IMR-90 (cell line): Measurements from ENCODE around the gene ABCA3. TPM values are rescaled to one million over a fixed set of nuclear protein-coding genes. Genes with fewer than 3 reads are reported as not detected.

ENCODE experiments used
- ATAC-seq: fragments of 200-7000 bp; cut with Tn5 transposase; 2 replicates; pipeline ENCODE4 v1.9.1; 2020; ENCODE audit warnings: low read depth, mild to moderate bottlenecking, moderate library complexity
- Bru-seq: library from RNA; stranded (reverse); fragments of 400-500 nt; gene quantifications from one replicate; lab custom pipeline; 2021; lab: Mats Ljungman, UMichigan
- BruChase-seq, 2 experiments: library from RNA; stranded (reverse); fragments of 400-500 nt; gene quantifications; one replicate each; lab custom pipeline; 2021; lab: Mats Ljungman, UMichigan
- BruUV-seq: library from RNA; stranded (reverse); fragments of 400-500 nt; replicated peaks from 2 replicates; lab custom pipeline; 2021; lab: Mats Ljungman, UMichigan
- CTCF ChIA-PET: fragments of 300-600 bp; formaldehyde crosslinking; extraction: SDS; loops from one replicate; lab custom pipeline; 2021; ENCODE audit warnings: antibody characterized with exemption; lab: Yijun Ruan, JAX
- POLR2A ChIA-PET: fragments of 300-600 bp; sonication (Branson Sonifier 250); formaldehyde crosslinking; loops from one replicate; lab custom pipeline; 2022; ENCODE audit warnings: antibody characterized with exemption; ENCODE audit not compliant: unreplicated experiment; lab: Charles Lee
- DNase-seq: peaks from one replicate; pipeline ENCODE4 v3.0.0; 2013
- H2AFZ ChIP-seq: replicated peaks from 2 replicates; pipeline ENCODE3; 2013; ENCODE audit warnings: low read length, mild to moderate bottlenecking; ENCODE audit not compliant: poor library complexity
- H2AK5ac ChIP-seq: 2 replicates; pipeline ENCODE4 v1.6.1; 2013; ENCODE audit warnings: low read depth, low read length, inconsistent platforms
- H2AK9ac ChIP-seq: replicated peaks from 2 replicates; pipeline ENCODE3; 2013; ENCODE audit warnings: mild to moderate bottlenecking, low read depth, low read length, moderate library complexity; ENCODE audit not compliant: poor library complexity
- H2BK120ac ChIP-seq: 2 replicates; pipeline ENCODE4 v1.6.1; 2013; ENCODE audit warnings: low read depth, low read length, inconsistent platforms
- H2BK15ac ChIP-seq: 3 replicates; pipeline ENCODE4 v1.6.1; 2013; ENCODE audit warnings: low read depth, low read length, inconsistent platforms
- H2BK20ac ChIP-seq: 2 replicates; pipeline ENCODE4 v1.6.1; 2013; ENCODE audit warnings: low read depth, mild to moderate bottlenecking, inconsistent platforms, low read length, moderate library complexity
- H2BK5ac ChIP-seq: 2 replicates; pipeline ENCODE4 v1.6.1; 2013; ENCODE audit warnings: mild to moderate bottlenecking, low read depth, low read length, inconsistent platforms; ENCODE audit not compliant: poor library complexity, severe bottlenecking
- H3K14ac ChIP-seq: replicated peaks from 2 replicates; pipeline ENCODE4 v1.6.1; 2013; ENCODE audit warnings: low read depth, low read length, inconsistent platforms
- H3K18ac ChIP-seq: 2 replicates; pipeline ENCODE4 v1.6.1; 2013; ENCODE audit warnings: low read depth, low read length, control low read depth
- H3K23ac ChIP-seq: 2 replicates; pipeline ENCODE4 v1.6.1; 2013; ENCODE audit warnings: low read depth, low read length, inconsistent platforms
- H3K27ac ChIP-seq: 2 replicates; pipeline ENCODE4 v1.5.1; 2013; ENCODE audit warnings: mild to moderate bottlenecking, control low read depth, low read length; ENCODE audit not compliant: insufficient read depth
- H3K27me3 ChIP-seq: 2 replicates; pipeline ENCODE4 v1.6.1; 2013; ENCODE audit warnings: low read length; ENCODE audit not compliant: control insufficient read depth, insufficient read depth
- H3K36me3 ChIP-seq: 2 replicates; pipeline ENCODE4 v1.6.1; 2013; ENCODE audit warnings: low read length, mixed read lengths; ENCODE audit not compliant: control insufficient read depth, insufficient read depth
- H3K4ac ChIP-seq: 2 replicates; pipeline ENCODE4 v1.6.1; 2013; ENCODE audit warnings: low read depth, low read length, inconsistent platforms
- H3K4me1 ChIP-seq: 2 replicates; pipeline ENCODE4 v1.6.1; 2013; ENCODE audit warnings: low read length, mixed read lengths; ENCODE audit not compliant: control insufficient read depth, insufficient read depth
- H3K4me2 ChIP-seq: 2 replicates; pipeline ENCODE4 v1.6.1; 2013; ENCODE audit warnings: low read depth, mild to moderate bottlenecking, control low read depth, low read length, moderate library complexity
- H3K4me3 ChIP-seq: 2 replicates; pipeline ENCODE4 v1.5.1; 2013; ENCODE audit warnings: low read depth, mild to moderate bottlenecking, control low read depth, low read length, moderate library complexity; ENCODE audit not compliant: insufficient read depth
- H3K56ac ChIP-seq: 2 replicates; pipeline ENCODE4 v1.6.1; 2013; ENCODE audit warnings: low read length, inconsistent platforms; ENCODE audit not compliant: insufficient read depth; ENCODE audit errors: extremely low read depth
- H3K79me1 ChIP-seq, 2 experiments: 2 replicates each; pipeline ENCODE4 v1.6.1; 2013; ENCODE audit warnings: low read length in 2 of 2, inconsistent platforms in 1 of 2, low read depth in 1 of 2
- H3K9ac ChIP-seq: 2 replicates; pipeline ENCODE4 v1.6.1; 2013; ENCODE audit warnings: low read depth, low read length, control low read depth
- H3K9me1 ChIP-seq: 2 replicates; pipeline ENCODE4 v1.6.1; 2013; ENCODE audit warnings: low read length, inconsistent platforms; ENCODE audit not compliant: insufficient read depth
- H3K9me3 ChIP-seq: 2 replicates; pipeline ENCODE4 v1.6.1; 2013; ENCODE audit warnings: low read length; ENCODE audit not compliant: control insufficient read depth, insufficient read depth
- H4K20me1 ChIP-seq: 2 replicates; pipeline ENCODE4 v1.6.1; 2013; ENCODE audit warnings: low read length, inconsistent platforms; ENCODE audit not compliant: insufficient read depth
- H4K5ac ChIP-seq: 2 replicates; pipeline ENCODE4 v1.6.1; 2013; ENCODE audit warnings: mild to moderate bottlenecking, low read depth, low read length, control low read depth
- H4K8ac ChIP-seq, 2 experiments: 2 replicates each; pipeline ENCODE4 v1.6.1; 2013; ENCODE audit warnings: low read depth in 2 of 2, low read length in 2 of 2, control low read depth in 1 of 2, inconsistent platforms in 1 of 2
- H4K91ac ChIP-seq: 2 replicates; pipeline ENCODE4 v1.6.1; 2013; ENCODE audit warnings: low read depth, low read length, inconsistent platforms; ENCODE audit not compliant: insufficient read depth
- BHLHE40 ChIP-seq: fragments of 150-350 bp; IDR thresholded peaks from 2 replicates; pipeline ENCODE4 v1.6.1; 2016; ENCODE audit warnings: mild to moderate bottlenecking, low read depth, low read length
- CEBPB ChIP-seq: IDR thresholded peaks from 2 replicates; pipeline ENCODE4 v1.6.1; 2012; ENCODE audit warnings: low read depth, low read length, improper control_type of control experiment
- CHD1 ChIP-seq: IDR thresholded peaks from 2 replicates; pipeline ENCODE4 v1.6.1; 2012; ENCODE audit warnings: low read depth, low read length, improper control_type of control experiment
- ELK1 ChIP-seq: fragments of 150-350 bp; IDR thresholded peaks from 2 replicates; pipeline ENCODE4 v1.6.1; 2016; ENCODE audit warnings: low read depth, mild to moderate bottlenecking, low read length, moderate library complexity, borderline replicate concordance
- FOS ChIP-seq: fragments of 150-350 bp; IDR thresholded peaks from 2 replicates; pipeline ENCODE4 v1.6.1; 2016; ENCODE audit warnings: low read depth, low read length
- MAFK ChIP-seq: IDR thresholded peaks from 2 replicates; pipeline ENCODE4 v1.6.1; 2012; ENCODE audit warnings: low read depth, low read length, improper control_type of control experiment
- MAZ ChIP-seq: IDR thresholded peaks from 2 replicates; pipeline ENCODE4 v1.6.1; 2012; ENCODE audit warnings: low read depth, mild to moderate bottlenecking, low read length, improper control_type of control experiment, moderate library complexity, borderline replicate concordance
- NFE2L2 ChIP-seq: fragments of 150-350 bp; IDR thresholded peaks from 2 replicates; pipeline ENCODE4 v1.6.1; 2016; ENCODE audit warnings: low read depth, mild to moderate bottlenecking, low read length
- RAD21 ChIP-seq: IDR thresholded peaks from 2 replicates; pipeline ENCODE4 v1.6.1; 2012; ENCODE audit warnings: low read length, improper control_type of control experiment
- RCOR1 ChIP-seq: IDR thresholded peaks from 2 replicates; pipeline ENCODE4 v1.6.1; 2012; ENCODE audit warnings: mild to moderate bottlenecking, low read length, improper control_type of control experiment; ENCODE audit not compliant: insufficient replicate concordance
- RFX5 ChIP-seq: IDR thresholded peaks from 2 replicates; pipeline ENCODE4 v1.8.0; 2012; ENCODE audit warnings: low read depth, mild to moderate bottlenecking, low read length, moderate library complexity
- SMC3 ChIP-seq: fragments of 150-350 bp; IDR thresholded peaks from 2 replicates; pipeline ENCODE4 v1.6.1; 2016; ENCODE audit warnings: low read depth, mild to moderate bottlenecking, antibody characterized with exemption, low read length, moderate library complexity
- USF2 ChIP-seq: fragments of 150-350 bp; IDR thresholded peaks from 2 replicates; pipeline ENCODE4 v1.6.1; 2017; ENCODE audit warnings: mild to moderate bottlenecking, antibody characterized with exemption, low read length, low read depth
- WGBS, 2 experiments: methylation state at CpG; one replicate each; pipeline versions ENCODE4 v1.1.5 to v1.1.7; 2013; ENCODE audit warnings: missing lambda C conversion rate in 2 of 2; ENCODE audit not compliant: insufficient read length in 1 of 2; ENCODE audit errors: extremely low coverage in 2 of 2; 5-methylcytosine and 5-hydroxymethylcytosine counted together
- dilution Hi-C: fragments of 300-500 bp; cut with HindIII; formaldehyde crosslinking; loops from one replicate; pipeline ENCODE4 v1.14.3; 2018; ENCODE audit warnings: low sequenced_read_pairs; ENCODE audit not compliant: unreplicated experiment
- in situ Hi-C: fragments of 300-500 bp; cut with MboI; formaldehyde crosslinking; loops from 3 replicates; pipeline ENCODE4 v1.14.3; 2019; ENCODE audit warnings: low sequenced_read_pairs, inconsistent platforms, mixed read lengths
- intact Hi-C: fragments of 100-400 bp; cut with micrococcal nuclease; formaldehyde crosslinking; loops from 2 replicates; pipeline ENCODE4 v1.10.0; 2022
- long read RNA-seq: library from polyadenylated mRNA; unstranded; transcript quantifications from one replicate; pipeline ENCODE4 v2.0.0, GENCODE V29; 2021; ENCODE audit not compliant: unreplicated experiment
- polyA plus RNA-seq, 3 experiments: library from polyadenylated mRNA; depleted of rRNA; stranded (reverse); fragments of >200 nt; gene quantifications; 2 replicates each; pipeline ENCODE4 v1.2.3, GENCODE V29; 2012; ENCODE audit warnings: low replicate concordance in 1 of 3
- total RNA-seq: library from RNA; depleted of rRNA; stranded (reverse); fragments of >200 nt; gene quantifications from 2 replicates; pipeline ENCODE4 v1.2.3, GENCODE V29; 2012; rRNA removed

The ABCA3 gene
- total RNA-seq (0.18 TPM in 1 of 2 replicates, not detected in the other), polyA plus RNA-seq (2012; rRNA removed) (0.22 and 0.32 TPM in 2 replicates), Bru-seq, nascent RNA (percentile 16 among the genes with signal in this experiment), BruChase-seq, experiment 1, labeled RNA remaining after a 6-hour chase (percentile 21 among the genes with signal in this experiment), BruChase-seq, experiment 2, labeled RNA remaining after a 2-hour chase (percentile 14 among the genes with signal in this experiment)
- 0.24 and 0.34 TPM in 2 replicates for polyA plus RNA-seq (2012; cell fraction: cytosol; rRNA removed)
- 0.29 and 0.54 TPM in 2 replicates for polyA plus RNA-seq (2012; cell fraction: nucleus; rRNA removed; ENCODE audit: low replicate concordance)
- long read RNA-seq, partial matches to known transcripts, result 1 of 1 reads
- long read RNA-seq, other reads (novel, unspliced or antisense), result 0 of 1 reads

GRCh38 chr16:2340564-2341455, at the start of gene ABCA3:
Gene ABCA3 (minus strand): TSS chr16:2340728. CDS start chr16:2326466, 14,262 bp downstream.
- intact Hi-C loops (loop anchor here (1.0 to 5.0 kb wide), 3 partner anchors 36 to 160 kb away; partner anchors contain the start of gene CCNF), in situ Hi-C loops (loop anchor here (5.0 kb wide), 1 partner anchor 156 kb away; no protein-coding TSS in a partner anchor), dilution Hi-C loops (no loop called here)
- no peak within 1 kb of the TSS for H4K91ac ChIP-seq
- H3K4me2 ChIP-seq, result peak within 1 kb of the TSS; percentile 82
- ATAC-seq, result peak; percentile 97
- H3K4me1 ChIP-seq, result no peaks in the 10 kb centered on the region
- no peak within 1 kb of the TSS for H3K27ac ChIP-seq
- no peak within 1 kb of the TSS for H3K56ac ChIP-seq
- ChIA-PET CTCF (interaction anchor here (0.6 to 1.0 kb wide), 2 partner anchors 12 to 38 kb away, joined by 5 read pairs; no protein-coding TSS in a partner anchor), POLR2A (no interaction called here)
- H4K5ac ChIP-seq, result no peak within 1 kb of the TSS
- DNase-seq, result peak; percentile 84
- H4K20me1 ChIP-seq, result no peaks in the 10 kb centered on the region
- H3K4me3 ChIP-seq, result peak within 1 kb of the TSS; percentile 57
- H2BK15ac ChIP-seq, result no peak within 1 kb of the TSS
- peaks cover 46% of the 10 kb centered on the region for H3K27me3 ChIP-seq
- no peaks in the 10 kb centered on the region for H3K9me1 ChIP-seq
- no peaks in the 10 kb centered on the region for H3K9me3 ChIP-seq
- H2BK20ac ChIP-seq, result no peak within 1 kb of the TSS
- peak within 1 kb of the TSS in 1 of 2 experiments; percentile 50; a peak in 1 of 4 replicates for H4K8ac ChIP-seq
- no peak within 1 kb of the TSS for H2BK5ac ChIP-seq
- H3K18ac ChIP-seq, result no peak within 1 kb of the TSS
- 18% methylated on average over 51 of the region's 110 CpGs; no CpG with 5 or more reads in 1 of the 2 experiments for WGBS, 2 experiments
- H3K14ac ChIP-seq, result no peak within 1 kb of the TSS
- H3K79me1 ChIP-seq, result no peaks in the 10 kb centered on the region
- peak within 1 kb of the TSS; percentile 88 for H2AFZ ChIP-seq
- no peak within 1 kb of the TSS for H3K23ac ChIP-seq
- H2AK9ac ChIP-seq, result peak within 1 kb of the TSS; percentile 85
- no TSS peak for BruUV-seq
- H3K4ac ChIP-seq, result no peak within 1 kb of the TSS
- no peaks in the 10 kb centered on the region for H3K36me3 ChIP-seq
- H3K9ac ChIP-seq, result no peak within 1 kb of the TSS
- H2BK120ac ChIP-seq, result no peak within 1 kb of the TSS
- no peak within 1 kb of the TSS for H2AK5ac ChIP-seq
- TF ChIP-seq SMC3 (peak; percentile 92), RCOR1 (peak; percentile 71), NFE2L2 (no peak), CHD1 (no peak), ELK1 (no peak), USF2 (no peak), RAD21 (peak; percentile 76), RFX5 (no peak), FOS (no peak), BHLHE40 (peak; percentile 98), MAZ (peak; percentile 73; the same call in 1 of the 2 replicates), MAFK (peak; percentile 11; the same call in 1 of the 2 replicates), CEBPB (no peak)
